ENCODE results near the gene PLS3. TPM values are rescaled to one million over a fixed set of nuclear protein-coding genes. Genes with fewer than 3 reads are reported as not detected.

Gene PLS3
- total RNA-seq, 1 experiment from 2014 or later: 169 TPM

DNA sequence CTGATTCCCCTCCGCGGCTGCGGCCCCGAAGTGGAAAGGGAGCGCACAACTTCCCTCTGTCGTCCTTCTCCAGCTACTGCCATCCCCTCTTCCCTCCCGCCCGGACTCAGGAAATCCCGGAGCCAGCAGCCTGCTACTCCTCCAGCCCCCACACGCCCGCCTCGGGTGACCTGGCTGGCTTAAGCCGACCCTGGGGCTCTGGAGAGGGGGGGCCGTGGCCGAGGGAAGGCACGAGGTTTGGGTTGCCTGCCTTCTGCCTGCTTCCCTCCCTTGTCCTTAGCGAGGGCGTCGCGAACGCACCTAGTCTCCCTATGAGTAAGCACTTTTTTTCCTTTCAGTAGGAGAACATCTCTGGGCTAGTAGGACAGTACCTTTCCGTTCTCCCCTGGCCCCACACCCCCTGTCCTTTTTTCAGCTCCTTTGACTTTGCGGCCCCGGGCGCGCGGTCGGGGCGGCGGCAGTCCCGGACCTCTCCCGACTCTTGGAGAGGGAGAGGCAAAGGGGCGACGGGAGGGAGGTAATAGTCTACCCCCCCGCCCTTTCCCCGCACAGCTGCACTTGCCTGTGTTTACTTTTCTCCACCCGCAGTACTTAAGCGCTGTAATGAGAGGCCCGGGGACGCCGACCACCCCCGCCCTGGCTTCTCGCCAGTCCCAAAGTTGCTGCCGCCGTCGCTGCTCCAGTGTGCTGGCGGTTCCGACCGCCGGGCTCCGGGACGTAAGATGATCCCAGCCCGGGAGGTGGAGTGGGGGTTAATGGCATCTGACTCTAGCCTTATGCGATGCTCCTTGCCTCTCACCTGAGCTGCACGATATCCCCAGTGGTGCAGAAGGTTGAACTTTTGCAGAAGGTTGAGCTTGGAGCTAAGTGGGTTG lies 868 bp downstream of the PLS3 start:
- no peaks in the 10 kb centered on the region for H3K9me3 Mint-ChIP-seq (ENCODE audit: low read depth, unreplicated experiment)
- TF ChIP-seq, protein P1, sequence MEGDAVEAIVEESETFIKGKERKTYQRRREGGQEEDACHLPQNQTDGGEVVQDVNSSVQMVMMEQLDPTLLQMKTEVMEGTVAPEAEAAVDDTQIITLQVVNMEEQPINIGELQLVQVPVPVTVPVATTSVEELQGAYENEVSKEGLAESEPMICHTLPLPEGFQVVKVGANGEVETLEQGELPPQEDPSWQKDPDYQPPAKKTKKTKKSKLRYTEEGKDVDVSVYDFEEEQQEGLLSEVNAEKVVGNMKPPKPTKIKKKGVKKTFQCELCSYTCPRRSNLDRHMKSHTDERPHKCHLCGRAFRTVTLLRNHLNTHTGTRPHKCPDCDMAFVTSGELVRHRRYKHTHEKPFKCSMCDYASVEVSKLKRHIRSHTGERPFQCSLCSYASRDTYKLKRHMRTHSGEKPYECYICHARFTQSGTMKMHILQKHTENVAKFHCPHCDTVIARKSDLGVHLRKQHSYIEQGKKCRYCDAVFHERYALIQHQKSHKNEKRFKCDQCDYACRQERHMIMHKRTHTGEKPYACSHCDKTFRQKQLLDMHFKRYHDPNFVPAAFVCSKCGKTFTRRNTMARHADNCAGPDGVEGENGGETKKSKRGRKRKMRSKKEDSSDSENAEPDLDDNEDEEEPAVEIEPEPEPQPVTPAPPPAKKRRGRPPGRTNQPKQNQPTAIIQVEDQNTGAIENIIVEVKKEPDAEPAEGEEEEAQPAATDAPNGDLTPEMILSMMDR (IDR thresholded peaks at IDR 0.05; ENCODE audit: unreplicated experiment): no peak
- H3K27ac Mint-ChIP-seq (ENCODE audit: unreplicated experiment): peak overlapping the region; percentile 92
- H3K36me3 Mint-ChIP-seq (ENCODE audit: insufficient read depth, unreplicated experiment): peaks cover 38% of the 10 kb centered on the region
- TSS peak; percentile 38 for BruUV-seq (replicated peaks)
- peak overlapping the region; percentile 86 for H3K4me3 Mint-ChIP-seq (ENCODE audit: low read depth, unreplicated experiment)
- H3K4me1 Mint-ChIP-seq (ENCODE audit: low read depth, unreplicated experiment): peaks cover 20% of the 10 kb centered on the region
- intact Hi-C loops (cut with micrococcal nuclease; ENCODE audit: unreplicated experiment): loop anchor here (5.0 to 10.0 kb wide), 2 partner anchors 53 to 80 kb away; no protein-coding TSS in a partner anchor
- DNase-seq: peak; percentile 36
- CTCF ChIA-PET: interaction anchor here (0.6 to 1.1 kb wide), 2 partner anchors 61 to 217 kb away, joined by 3 to 6 read pairs; no protein-coding TSS in a partner anchor
- H3K27me3 Mint-ChIP-seq (ENCODE audit: unreplicated experiment): no peaks in the 10 kb centered on the region

- peaks cover 20% of the 10 kb centered on the region for H3K4me1 Mint-ChIP-seq (ENCODE audit: low read depth, unreplicated experiment)
- peak overlapping the region; percentile 92 for H3K27ac Mint-ChIP-seq (ENCODE audit: unreplicated experiment)
- CTCF ChIA-PET: no interaction called here
These were observed 1.5 kb downstream of the PLS3 start for GRCh38 chrX:115562480-115562847.

GRCh38 chrX:115563633-115564162 lies 2.7 kb downstream of the PLS3 start:
- peak overlapping the region; percentile 86 for H3K4me3 Mint-ChIP-seq (ENCODE audit: low read depth, unreplicated experiment)
- no peaks in the 10 kb centered on the region for H3K9me3 Mint-ChIP-seq (ENCODE audit: low read depth, unreplicated experiment)
- intact Hi-C loops (cut with micrococcal nuclease; ENCODE audit: unreplicated experiment): loop anchor here (1.0 to 10.0 kb wide), 3 partner anchors 51 to 233 kb away; no protein-coding TSS in a partner anchor
- DNase-seq: peak; percentile 8
- H3K27me3 Mint-ChIP-seq (ENCODE audit: unreplicated experiment): no peaks in the 10 kb centered on the region
- H3K36me3 Mint-ChIP-seq (ENCODE audit: insufficient read depth, unreplicated experiment): peaks cover 41% of the 10 kb centered on the region
- peaks cover 9% of the 10 kb centered on the region for H3K4me1 Mint-ChIP-seq (ENCODE audit: low read depth, unreplicated experiment)
- no TSS peak for BruUV-seq (replicated peaks)
- CTCF ChIA-PET: interaction anchor here (0.6 to 1.8 kb wide), 3 partner anchors 19 to 295 kb away, joined by 3 read pairs; no protein-coding TSS in a partner anchor
- TF ChIP-seq, protein P1 (IDR thresholded peaks at IDR 0.05; ENCODE audit: unreplicated experiment): no peak
- peak overlapping the region; percentile 92 for H3K27ac Mint-ChIP-seq (ENCODE audit: unreplicated experiment)

More at GRCh38 chrX:115562480-115562847, 1.5 kb downstream of the PLS3 start:
- peak; percentile 16 for DNase-seq
- Mint-ChIP-seq H3K9me3 (ENCODE audit: low read depth, unreplicated experiment) (no peaks in the 10 kb centered on the region), H3K36me3 (ENCODE audit: insufficient read depth, unreplicated experiment) (peaks cover 38% of the 10 kb centered on the region), H3K27me3 (ENCODE audit: unreplicated experiment) (no peaks in the 10 kb centered on the region), H3K4me3 (ENCODE audit: low read depth, unreplicated experiment) (peak overlapping the region; percentile 86)
- BruUV-seq (replicated peaks): no TSS peak
- TF ChIP-seq, protein P1 (IDR thresholded peaks at IDR 0.05; ENCODE audit: unreplicated experiment): no peak
- intact Hi-C loops (cut with micrococcal nuclease; ENCODE audit: unreplicated experiment): loop anchor here (5.0 to 10.0 kb wide), 2 partner anchors 52 to 80 kb away; no protein-coding TSS in a partner anchor

GRCh38 chrX:115564243-115564642 lies 3.3 kb downstream of the PLS3 start:
- intact Hi-C loops (cut with micrococcal nuclease; ENCODE audit: unreplicated experiment): loop anchor here (5.0 to 10.0 kb wide), 2 partner anchors 51 to 78 kb away; no protein-coding TSS in a partner anchor
- Mint-ChIP-seq H3K4me3 (ENCODE audit: low read depth, unreplicated experiment) (peak overlapping the region; percentile 86), H3K36me3 (ENCODE audit: insufficient read depth, unreplicated experiment) (peaks cover 44% of the 10 kb centered on the region), H3K9me3 (ENCODE audit: low read depth, unreplicated experiment) (no peaks in the 10 kb centered on the region), H3K27ac (ENCODE audit: unreplicated experiment) (peak overlapping the region; percentile 83), H3K27me3 (ENCODE audit: unreplicated experiment) (no peaks in the 10 kb centered on the region), H3K4me1 (ENCODE audit: low read depth, unreplicated experiment) (peaks cover 9% of the 10 kb centered on the region)
- TF ChIP-seq, protein P1 (IDR thresholded peaks at IDR 0.05; ENCODE audit: unreplicated experiment): no peak
- CTCF ChIA-PET: interaction anchor here (0.6 to 1.8 kb wide), 3 partner anchors 18 to 295 kb away, joined by 3 read pairs; no protein-coding TSS in a partner anchor
- BruUV-seq (replicated peaks): no TSS peak
- no peak for DNase-seq
